Panc1 (cell line): Measurements from ENCODE around the gene SLC36A4.

Experiments
- CTCF ChIP-seq: fragments of 450-650 bp; IDR thresholded peaks from 2 replicates; pipeline ENCODE4 v1.5.1; 2017; ENCODE audit warnings: mild to moderate bottlenecking
- POLR2AphosphoS5 ChIP-seq: IDR thresholded peaks from 2 replicates; pipeline ENCODE4 v1.6.1; 2012; ENCODE audit warnings: mild to moderate bottlenecking, low read depth, low read length, moderate library complexity
- SIN3A ChIP-seq: IDR thresholded peaks from 2 replicates; pipeline ENCODE4 v1.6.1; 2012; ENCODE audit warnings: low read depth, mild to moderate bottlenecking, low read length, moderate library complexity, borderline replicate concordance; ENCODE audit not compliant: insufficient read depth
- TCF7L2 ChIP-seq: IDR thresholded peaks from 2 replicates; pipeline ENCODE4 v1.6.1; 2011; ENCODE audit warnings: mild to moderate bottlenecking, low read depth, low read length, inconsistent platforms
- TF ChIP-seq, protein P1 (sequence below), 2 experiments: IDR thresholded peaks; 2 replicates each; pipeline ENCODE4 v1.6.1; 2011 to 2012; ENCODE audit warnings: low read depth in 2 of 2, control low read depth in 1 of 2, low read length in 1 of 2, mild to moderate bottlenecking in 1 of 2, moderate library complexity in 1 of 2; ENCODE audit not compliant: insufficient read depth in 1 of 2

DNA sequence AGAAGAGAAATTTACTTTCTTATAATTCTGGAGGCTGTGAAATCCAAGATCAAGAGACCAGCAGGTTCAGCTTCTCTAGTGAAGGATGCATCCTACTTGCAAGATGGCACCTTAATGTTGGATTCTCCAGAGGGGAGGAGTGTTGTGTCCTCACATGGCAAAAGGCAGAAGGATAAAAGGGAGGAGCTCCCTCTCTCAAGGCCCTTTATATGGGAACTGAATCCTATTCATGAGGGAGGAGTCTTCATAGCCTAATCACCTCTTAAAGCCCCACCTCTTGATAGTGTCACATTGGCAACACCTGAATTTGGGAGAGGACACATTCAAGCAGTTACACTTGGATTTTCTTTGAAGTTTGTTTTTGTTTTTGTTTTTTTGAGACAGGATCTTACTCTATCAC, 79.5 kb downstream of the SLC36A4 start:
- no peak for TF ChIP-seq CTCF
- TF ChIP-seq, protein P1, sequence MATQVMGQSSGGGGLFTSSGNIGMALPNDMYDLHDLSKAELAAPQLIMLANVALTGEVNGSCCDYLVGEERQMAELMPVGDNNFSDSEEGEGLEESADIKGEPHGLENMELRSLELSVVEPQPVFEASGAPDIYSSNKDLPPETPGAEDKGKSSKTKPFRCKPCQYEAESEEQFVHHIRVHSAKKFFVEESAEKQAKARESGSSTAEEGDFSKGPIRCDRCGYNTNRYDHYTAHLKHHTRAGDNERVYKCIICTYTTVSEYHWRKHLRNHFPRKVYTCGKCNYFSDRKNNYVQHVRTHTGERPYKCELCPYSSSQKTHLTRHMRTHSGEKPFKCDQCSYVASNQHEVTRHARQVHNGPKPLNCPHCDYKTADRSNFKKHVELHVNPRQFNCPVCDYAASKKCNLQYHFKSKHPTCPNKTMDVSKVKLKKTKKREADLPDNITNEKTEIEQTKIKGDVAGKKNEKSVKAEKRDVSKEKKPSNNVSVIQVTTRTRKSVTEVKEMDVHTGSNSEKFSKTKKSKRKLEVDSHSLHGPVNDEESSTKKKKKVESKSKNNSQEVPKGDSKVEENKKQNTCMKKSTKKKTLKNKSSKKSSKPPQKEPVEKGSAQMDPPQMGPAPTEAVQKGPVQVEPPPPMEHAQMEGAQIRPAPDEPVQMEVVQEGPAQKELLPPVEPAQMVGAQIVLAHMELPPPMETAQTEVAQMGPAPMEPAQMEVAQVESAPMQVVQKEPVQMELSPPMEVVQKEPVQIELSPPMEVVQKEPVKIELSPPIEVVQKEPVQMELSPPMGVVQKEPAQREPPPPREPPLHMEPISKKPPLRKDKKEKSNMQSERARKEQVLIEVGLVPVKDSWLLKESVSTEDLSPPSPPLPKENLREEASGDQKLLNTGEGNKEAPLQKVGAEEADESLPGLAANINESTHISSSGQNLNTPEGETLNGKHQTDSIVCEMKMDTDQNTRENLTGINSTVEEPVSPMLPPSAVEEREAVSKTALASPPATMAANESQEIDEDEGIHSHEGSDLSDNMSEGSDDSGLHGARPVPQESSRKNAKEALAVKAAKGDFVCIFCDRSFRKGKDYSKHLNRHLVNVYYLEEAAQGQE (IDR thresholded peaks at IDR 0.05; ENCODE audit: insufficient read depth in 1 of 2, low read depth in 2 of 2, low read length in 1 of 2): no peak
- no peak for TF ChIP-seq TCF7L2
- no peak for TF ChIP-seq SIN3A
- TF ChIP-seq POLR2AphosphoS5: no peak
